Activated CD4-positive, alpha-beta T cell treated with anti-CD3 and anti-CD28 coated beads, Interleukin-2, amount 50 U/mL, for 4 hours (primary cell): Measurements from ENCODE around the gene PSME4.

ENCODE experiments used
- DNase-seq, 2 experiments: peaks; one replicate each; pipeline ENCODE4 v3.0.0-alpha.2; 2020

PSME4 gene

GRCh38 chr2:53970724-53971602 lies at the start of gene PSME4:
TSS of gene PSME4 (minus strand) at chr2:53970993. CDS start at chr2:53970784, 209 bp downstream.
- DNase-seq = peak; percentile 93 to 95

- no peak for DNase-seq
Observed at GRCh38 chr2:54015798-54016699, 45.3 kb upstream of the PSME4 start.

GRCh38 chr2:54013996-54014395 lies 43.2 kb upstream of the PSME4 start:
- DNase-seq = no peak

GRCh38 chr2:54012538-54013141 lies 41.8 kb upstream of the PSME4 start:
- DNase-seq = no peak

GRCh38 chr2:54009549-54009948 lies 38.8 kb upstream of the PSME4 start:
- DNase-seq = no peak

GRCh38 chr2:54008439-54008838 lies 37.6 kb upstream of the PSME4 start:
- DNase-seq = no peak

GRCh38 chr2:54000524-54000923 lies 29.7 kb upstream of the PSME4 start:
- DNase-seq = no peak

- no peak for DNase-seq
Observed at GRCh38 chr2:54000122-54000521, 29.3 kb upstream of the PSME4 start.

GRCh38 chr2:53998834-53999233 lies 28.0 kb upstream of the PSME4 start:
- no peak for DNase-seq

- DNase-seq = no peak
Observed at GRCh38 chr2:53994818-53995808, 24.3 kb upstream of the PSME4 start.

GRCh38 chr2:53991948-53992347 lies 21.2 kb upstream of the PSME4 start:
- DNase-seq = no peak

GRCh38 chr2:53989210-53989862 lies 18.5 kb upstream of the PSME4 start:
- DNase-seq = no peak

- no peak for DNase-seq
Observed at GRCh38 chr2:53987336-53987921, 16.6 kb upstream of the PSME4 start.

- DNase-seq = no peak
Observed at GRCh38 chr2:53985646-53986045, 14.9 kb upstream of the PSME4 start.

GRCh38 chr2:53969968-53970723 lies 647 bp downstream of the PSME4 start:
- DNase-seq = peak in 1 of 2 experiments; percentile 7

- no peak for DNase-seq
Observed at GRCh38 chr2:53969285-53969967, 1.4 kb downstream of the PSME4 start.

- no peak for DNase-seq
Observed at GRCh38 chr2:53964987-53965687, 5.7 kb downstream of the PSME4 start.

GRCh38 chr2:53964257-53964952 lies 6.4 kb downstream of the PSME4 start:
- no peak for DNase-seq
